ENCODE measurements around the gene PACSIN1. TPM values are rescaled to one million over a fixed set of nuclear protein-coding genes. Genes with fewer than 3 reads are reported as not detected.
"Not testable (repeated sequence)": the region's sequence is repeated elsewhere in the genome, so short reads cannot be mapped to it uniquely, and the experiment has no call there.

PACSIN1 gene
- polyA plus RNA-seq, 4 donors: 0.65 to 1.2 (median 0.84) TPM

- DNase-seq (ENCODE audit: low read depth in 4 of 4, low spot score in 2 of 4): no peak
Measured at GRCh38 chr6:34484391-34484790, 18.5 kb downstream of the PACSIN1 start.

GRCh38 chr6:34484899-34485298 is 19.0 kb downstream of the PACSIN1 start:
- DNase-seq (ENCODE audit: low read depth in 4 of 4, low spot score in 2 of 4): no peak

- DNase-seq (ENCODE audit: low read depth in 4 of 4, low spot score in 2 of 4): no peak
Measured at GRCh38 chr6:34485321-34486060, 19.6 kb downstream of the PACSIN1 start.

DNA sequence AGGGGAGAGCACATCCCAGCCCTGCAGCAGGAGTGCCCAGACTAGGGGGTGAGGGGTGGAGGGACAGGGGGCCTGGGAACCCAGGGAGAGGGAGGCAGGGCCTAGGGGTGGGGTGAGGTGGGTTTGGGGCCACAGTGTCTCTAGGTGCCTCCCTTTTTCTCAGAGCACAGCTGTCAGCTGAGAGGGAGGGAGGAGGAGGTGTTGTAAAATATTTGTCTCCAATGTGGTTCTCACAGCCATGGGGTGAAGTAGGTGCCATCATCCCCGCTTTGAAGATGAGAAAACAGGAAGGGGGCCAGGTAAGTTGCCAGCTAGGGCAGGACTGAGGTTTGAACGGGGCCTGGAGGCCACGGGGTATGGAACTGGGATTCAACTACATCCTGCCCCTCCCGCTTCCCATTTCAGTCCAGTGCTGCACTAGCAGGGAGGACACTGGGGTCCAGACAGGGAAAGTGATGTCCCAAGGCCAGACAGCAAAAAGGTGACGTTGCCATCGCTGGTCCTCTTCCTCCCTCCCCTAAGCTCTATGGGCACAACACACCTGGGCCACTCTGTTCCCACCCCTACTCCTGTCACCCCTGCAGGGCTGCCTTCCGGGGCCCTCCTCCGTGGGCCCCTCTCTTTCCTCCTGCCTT is 20.3 kb downstream of the PACSIN1 start:
- no peak for DNase-seq (ENCODE audit: low read depth in 4 of 4, low spot score in 2 of 4)

- DNase-seq (ENCODE audit: low read depth in 4 of 4, low spot score in 2 of 4): not testable (repeated sequence)
Measured at GRCh38 chr6:34486886-34487285, 21.0 kb downstream of the PACSIN1 start.

GRCh38 chr6:34487536-34487935 is 21.7 kb downstream of the PACSIN1 start:
- no peak for DNase-seq (ENCODE audit: low read depth in 4 of 4, low spot score in 2 of 4)

DNA sequence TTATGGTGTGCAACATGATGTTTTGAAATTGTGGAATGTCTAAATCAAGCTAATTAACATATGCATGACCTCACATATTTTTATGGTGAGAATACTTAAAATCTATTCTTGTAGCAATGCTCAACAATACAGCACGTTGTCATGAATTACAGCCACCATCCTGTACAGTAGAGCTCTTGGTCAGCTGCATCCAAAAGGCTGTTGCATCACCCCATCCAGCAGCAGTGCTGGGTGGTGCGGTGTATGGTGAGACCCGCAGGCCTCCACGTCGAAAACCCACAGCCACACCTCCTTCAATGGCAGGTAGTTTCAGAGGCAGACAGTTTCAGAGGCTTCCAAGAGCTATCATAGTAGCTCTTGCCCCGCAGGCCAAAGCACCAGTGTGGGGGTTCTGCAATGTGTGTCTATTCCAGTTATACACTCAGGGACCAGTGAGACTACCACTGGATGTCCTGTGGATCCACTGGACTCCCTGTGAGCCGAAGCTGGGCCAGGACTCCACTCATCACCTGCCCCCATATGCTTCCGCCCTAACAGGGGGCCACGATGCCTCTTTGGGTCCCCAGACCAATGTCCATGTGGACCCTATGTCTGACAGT is 23.4 kb downstream of the PACSIN1 start:
- DNase-seq (ENCODE audit: low read depth in 4 of 4, low spot score in 2 of 4): no peak

- no peak for DNase-seq (ENCODE audit: low read depth in 4 of 4, low spot score in 2 of 4)
Measured at GRCh38 chr6:34490390-34491090, 24.7 kb downstream of the PACSIN1 start.

DNA sequence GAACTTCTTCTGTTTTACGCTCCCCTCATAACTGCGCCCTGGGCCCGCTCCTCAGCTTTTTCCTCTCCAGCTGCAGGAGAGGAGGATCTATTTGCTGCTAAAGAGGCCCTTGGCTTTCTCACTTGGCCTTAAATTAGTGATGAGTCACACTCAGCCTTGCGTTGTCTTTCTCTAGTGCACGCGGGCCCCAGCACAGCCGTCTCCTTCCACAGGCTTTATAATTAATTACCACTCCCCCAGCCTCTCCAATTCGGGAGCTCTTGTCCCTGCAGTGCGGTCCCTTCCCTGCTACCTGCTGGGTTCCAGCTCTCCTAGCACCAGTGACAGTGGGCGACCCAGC is 25.2 kb downstream of the PACSIN1 start:
- DNase-seq (ENCODE audit: low read depth in 4 of 4, low spot score in 2 of 4): no peak

GRCh38 chr6:34493344-34493743 is 27.5 kb downstream of the PACSIN1 start:
- DNase-seq (ENCODE audit: low read depth in 4 of 4, low spot score in 2 of 4): no peak

DNA sequence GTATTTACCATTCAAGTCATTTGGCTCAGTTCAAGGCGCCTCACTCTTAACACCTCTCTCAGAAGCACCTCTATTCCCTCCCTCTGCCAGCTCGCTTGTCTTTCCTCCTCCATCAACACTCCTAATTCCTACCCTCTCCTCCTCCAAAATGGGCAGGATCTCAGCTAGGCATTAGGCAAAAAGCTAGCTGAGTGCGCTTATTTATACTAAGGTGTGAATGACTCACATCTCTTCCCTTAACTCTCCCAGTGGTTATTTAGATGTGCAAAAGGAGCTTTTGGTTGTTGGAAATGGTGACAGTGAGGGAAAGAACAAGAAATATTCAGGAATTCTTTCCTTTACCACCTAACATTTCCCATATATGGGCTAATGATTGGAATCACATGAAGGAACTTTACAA is 29.1 kb downstream of the PACSIN1 start:
- DNase-seq (ENCODE audit: low read depth in 4 of 4, low spot score in 2 of 4): no peak

GRCh38 chr6:34496103-34496685 is 30.3 kb downstream of the PACSIN1 start:
- no peak for DNase-seq (ENCODE audit: low read depth in 4 of 4, low spot score in 2 of 4)

DNA sequence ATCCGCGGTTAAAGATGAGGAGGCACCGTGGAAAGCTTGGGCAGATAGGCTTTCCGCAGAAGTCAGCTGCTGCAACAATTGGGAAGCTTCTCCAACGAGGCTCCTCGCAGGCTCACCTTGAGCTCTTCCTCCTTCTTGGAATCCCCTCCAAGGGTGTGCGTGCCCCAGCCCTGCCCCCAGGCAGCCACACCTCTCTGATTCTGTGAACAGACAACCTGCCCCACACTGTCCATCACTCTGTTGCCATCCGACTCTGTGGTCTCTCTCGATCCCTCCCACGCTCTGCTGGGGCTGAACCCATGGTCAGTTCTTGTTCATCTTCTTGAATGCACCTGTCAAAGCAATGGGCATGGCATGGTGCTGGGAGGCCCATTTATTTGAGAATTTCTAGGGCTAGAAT is 31.5 kb downstream of the PACSIN1 start:
- no peak for DNase-seq (ENCODE audit: low read depth in 4 of 4, low spot score in 2 of 4)

GRCh38 chr6:34506718-34507117 is 40.8 kb downstream of the PACSIN1 start:
- DNase-seq (ENCODE audit: low read depth in 4 of 4, low spot score in 2 of 4): no peak

- no peak for DNase-seq (ENCODE audit: low read depth in 4 of 4, low spot score in 2 of 4)
Measured at GRCh38 chr6:34508425-34508824, 42.5 kb downstream of the PACSIN1 start.

DNA sequence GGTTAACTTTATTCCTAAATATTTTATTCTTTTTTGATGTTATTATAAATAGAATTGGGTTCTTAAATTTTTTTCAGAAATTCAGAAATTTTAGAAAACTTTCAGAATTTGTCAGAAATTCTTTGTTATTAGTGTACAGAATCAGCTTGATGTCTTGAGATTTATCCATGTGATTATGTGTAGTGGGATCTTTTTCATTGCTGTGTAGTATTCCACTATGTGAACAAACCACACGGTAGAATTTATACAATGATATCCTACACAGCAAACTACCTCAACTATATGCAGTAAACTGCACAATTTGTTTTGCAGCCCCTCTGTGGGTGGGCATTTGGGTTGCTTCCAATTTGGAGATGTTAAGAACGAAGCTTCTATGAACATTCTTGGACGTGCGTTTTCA is 43.9 kb downstream of the PACSIN1 start:
- no peak for DNase-seq (ENCODE audit: low read depth in 4 of 4, low spot score in 2 of 4)

GRCh38 chr6:34510299-34510698 is 44.4 kb downstream of the PACSIN1 start:
- DNase-seq (ENCODE audit: low read depth in 4 of 4, low spot score in 2 of 4): no peak

- DNase-seq (ENCODE audit: low read depth in 4 of 4, low spot score in 2 of 4): no peak
Measured at GRCh38 chr6:34511214-34511914, 45.5 kb downstream of the PACSIN1 start.

- no peak for DNase-seq (ENCODE audit: low read depth in 4 of 4, low spot score in 2 of 4)
Measured at GRCh38 chr6:34511915-34512737, 46.2 kb downstream of the PACSIN1 start.

GRCh38 chr6:34512738-34513115 is 46.9 kb downstream of the PACSIN1 start:
- DNase-seq (ENCODE audit: low read depth in 4 of 4, low spot score in 2 of 4): no peak
